SK-N-SH (cell line): ENCODE measurements around the gene QSOX1.

Source experiments
- CTCF ChIP-seq: fragments of 200-600 bp; sonication (generic); IDR thresholded peaks from 2 replicates; pipeline ENCODE4 v1.6.1; 2017; ENCODE audit warnings: antibody characterized with exemption, mild to moderate bottlenecking, moderate library complexity
- EP300 ChIP-seq, 2 experiments: IDR thresholded peaks; 2 replicates each; pipeline versions ENCODE4 v1.4.0 to v1.6.1; 2012; ENCODE audit warnings: borderline replicate concordance in 1 of 2, low read depth in 1 of 2, low read length in 1 of 2
- IRF3 ChIP-seq: fragments of 150-350 bp; IDR thresholded peaks from 2 replicates; pipeline ENCODE4 v1.6.1; 2016; ENCODE audit warnings: mild to moderate bottlenecking, low read depth, low read length
- RFX5 ChIP-seq: IDR thresholded peaks from 2 replicates; pipeline ENCODE4 v1.6.1; 2012; ENCODE audit warnings: mild to moderate bottlenecking, improper control_type of control experiment, low read length

GRCh38 chr1:180219776-180220175 is 65.1 kb downstream of the QSOX1 start:
- TF ChIP-seq EP300 (IDR thresholded peaks at IDR 0.05; ENCODE audit: borderline replicate concordance in 1 of 2, low read depth in 1 of 2, low read length in 1 of 2): no peak
- no peak for TF ChIP-seq RFX5
- no peak for TF ChIP-seq IRF3
- TF ChIP-seq CTCF: no peak
